Posterior vena cava (tissue), 2 donors: Measurements from ENCODE around the gene ATAD3B. TPM values are rescaled to one million over a fixed set of nuclear protein-coding genes. Genes with fewer than 3 reads are reported as not detected.
"Not testable (repeated sequence)": the region's sequence is repeated elsewhere in the genome, so short reads cannot be mapped to it uniquely, and the experiment has no call there.

Experiments used
- DNase-seq: peaks from one replicate; pipeline ENCODE4 v3.0.0-alpha.2; 2020; ENCODE audit warnings: low spot score
- intact Hi-C, 2 donors: fragments of 100-400 bp; cut with DNase I; formaldehyde crosslinking; loops; one replicate each; pipeline versions ENCODE4 v1.14.1 to v1.14.2; 2022 to 2023
- total RNA-seq, 2 donors: library from RNA; stranded (reverse); fragmentation: NEBNext Ultra II Directional; extraction: Animal tissue kit (Norgen Biotek cat#: 25700); gene quantifications; one replicate each; pipeline ENCODE4 v1.2.1, GENCODE V29; 2021
- donor health status: DM: yes; HTN: yes; CAD: no.
- donor health status: DM: yes; HTN: yes; CAD: no.

Gene ATAD3B
- total RNA-seq, 2 donors from 2014 or later: 8.5 to 13.1 TPM

GRCh38 chr1:1446631-1447030 is 24.9 kb upstream of the ATAD3B start:
- intact Hi-C loops: not testable (repeated sequence)

GRCh38 chr1:1449099-1449739 is 22.3 kb upstream of the ATAD3B start, which contains the start of gene ATAD3C:
Gene ATAD3C, plus strand, starts transcription at chr1:1449689. Its CDS starts 995 bp downstream, at chr1:1450684.
- no peak for DNase-seq
- intact Hi-C loops: no loop called here

More at GRCh38 chr1:1446631-1447030, 24.9 kb upstream of the ATAD3B start:
- DNase-seq: not testable (repeated sequence)

- DNase-seq, intact Hi-C loops: not testable (repeated sequence)
Observed at GRCh38 chr1:1450616-1451015, 20.9 kb upstream of the ATAD3B start.

GRCh38 chr1:1451696-1452364 is 19.7 kb upstream of the ATAD3B start:
- intact Hi-C loops: no loop called here
- DNase-seq: no peak

- intact Hi-C loops, DNase-seq: not testable (repeated sequence)
Observed at GRCh38 chr1:1452365-1452739, 19.2 kb upstream of the ATAD3B start.

- intact Hi-C loops: no loop called here
Observed at GRCh38 chr1:1452882-1453281, 18.7 kb upstream of the ATAD3B start.

GRCh38 chr1:1454286-1455056 is 17.1 kb upstream of the ATAD3B start:
- DNase-seq, intact Hi-C loops: not testable (repeated sequence)

More at GRCh38 chr1:1452882-1453281, 18.7 kb upstream of the ATAD3B start:
- DNase-seq: no peak

- intact Hi-C loops: no loop called here
- no peak for DNase-seq
Observed at GRCh38 chr1:1455366-1455884, 16.1 kb upstream of the ATAD3B start.

- intact Hi-C loops, DNase-seq: not testable (repeated sequence)
Observed at GRCh38 chr1:1455934-1456333, 15.6 kb upstream of the ATAD3B start.

- DNase-seq, intact Hi-C loops: not testable (repeated sequence)
Observed at GRCh38 chr1:1456683-1457255, 14.8 kb upstream of the ATAD3B start.

GRCh38 chr1:1459156-1459555 is 12.4 kb upstream of the ATAD3B start:
- intact Hi-C loops, DNase-seq: not testable (repeated sequence)

- DNase-seq, intact Hi-C loops: not testable (repeated sequence)
Observed at GRCh38 chr1:1459711-1460110, 11.9 kb upstream of the ATAD3B start.

GRCh38 chr1:1460540-1461130 is 10.9 kb upstream of the ATAD3B start:
- DNase-seq: no peak
- intact Hi-C loops: no loop called here

- DNase-seq: no peak
- intact Hi-C loops: no loop called here
Observed at GRCh38 chr1:1461721-1462317, 9.7 kb upstream of the ATAD3B start.

GRCh38 chr1:1462318-1462966 is 9.1 kb upstream of the ATAD3B start:
- intact Hi-C loops: no loop called here
- no peak for DNase-seq

- intact Hi-C loops: no loop called here
- DNase-seq: no peak
Observed at GRCh38 chr1:1463312-1463711, 8.3 kb upstream of the ATAD3B start.

GRCh38 chr1:1468196-1468985 is 3.2 kb upstream of the ATAD3B start:
- intact Hi-C loops, DNase-seq: not testable (repeated sequence)
